BLaER1 treated with 17β-estradiol and CSF1 and Interleukin-3, amounts not matched to agents 10 nM and 100 nM (cell line): ENCODE data around the gene ADAMTS9.

Experiments
- H3K27ac ChIP-seq, 11 experiments: shearing (Covaris generic); formaldehyde crosslinking; 2 replicates each; pipeline ENCODE4 v1.8.1; 2022
- H3K27me3 ChIP-seq, 11 experiments: shearing (Covaris generic); formaldehyde crosslinking; 2 replicates each; pipeline ENCODE4 v1.8.1; 2022
- H3K36me3 ChIP-seq, 11 experiments: shearing (Covaris generic); formaldehyde crosslinking; 2 replicates each; pipeline ENCODE4 v1.8.1; 2022
- H3K4me1 ChIP-seq, 10 experiments: shearing (Covaris generic); formaldehyde crosslinking; 2 replicates each; pipeline ENCODE4 v1.8.1; 2022
- H3K4me2 ChIP-seq, 11 experiments: shearing (Covaris generic); formaldehyde crosslinking; 2 replicates each; pipeline ENCODE4 v1.8.1; 2022
- H3K4me3 ChIP-seq, 10 experiments: shearing (Covaris generic); formaldehyde crosslinking; 2 replicates each; pipeline ENCODE4 v1.8.1; 2022
- H3K9ac ChIP-seq, 11 experiments: shearing (Covaris generic); formaldehyde crosslinking; 2 replicates each; pipeline ENCODE4 v1.8.1; 2022
- H3K9me3 ChIP-seq, 11 experiments: shearing (Covaris generic); formaldehyde crosslinking; replicated peaks in 1 of 11; 2 replicates each; pipeline ENCODE4 v1.8.1; 2022
- H4K20me1 ChIP-seq, 11 experiments: shearing (Covaris generic); formaldehyde crosslinking; 2 replicates each; pipeline ENCODE4 v1.8.1; 2022
- Cebpa-rat ChIP-seq, 11 experiments: shearing (Covaris generic); IDR thresholded peaks; 2 replicates each; pipeline ENCODE4 v1.8.1; 2022

ADAMTS9 gene

GRCh38 chr3:64620020-64620419, 67.8 kb downstream of the ADAMTS9 start:
- Histone ChIP-seq H3K4me2 (no peak overlapping the region), H3K27ac (no peak overlapping the region), H3K9me3 (peaks cover 0 to 19% (median 13%) of the 10 kb centered on the region in 11 experiments; a peak in 14 of 22 replicates), H4K20me1 (no peaks in the 10 kb centered on the region), H3K36me3 (peaks cover 0 to 4% (median 0%) of the 10 kb centered on the region in 11 experiments; a peak in 1 of 22 replicates), H3K4me3 (no peak overlapping the region), H3K9ac (no peak overlapping the region), H3K4me1 (peaks cover 0 to 21% (median 17%) of the 10 kb centered on the region in 10 experiments; a peak in 17 of 20 replicates), H3K27me3 (no peaks in the 10 kb centered on the region)
- TF ChIP-seq Cebpa-rat (IDR thresholded peaks at IDR 0.05): no peak

DNA sequence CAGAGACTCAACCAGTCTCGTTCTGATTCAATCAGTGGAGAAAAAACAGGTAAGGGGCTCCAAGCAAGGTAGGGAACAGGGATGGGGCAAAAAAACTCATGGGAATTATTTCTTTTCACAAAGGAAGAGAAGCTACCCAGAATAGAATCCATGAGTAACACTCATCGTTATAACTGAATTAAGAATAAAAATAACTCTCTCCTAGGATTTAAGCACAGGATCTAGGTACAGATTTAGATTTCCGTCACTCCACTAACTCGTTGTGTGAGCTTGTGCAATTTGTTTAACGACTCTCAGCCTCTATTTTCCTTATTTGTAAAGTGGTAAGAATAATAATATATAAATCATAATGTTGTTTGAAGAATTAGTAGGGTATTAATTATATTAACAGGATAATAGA, 68.6 kb downstream of the ADAMTS9 start:
- Histone ChIP-seq H3K36me3 (peaks cover 0 to 4% (median 0%) of the 10 kb centered on the region in 11 experiments; a peak in 1 of 22 replicates), H4K20me1 (no peaks in the 10 kb centered on the region), H3K27ac (no peak overlapping the region), H3K27me3 (no peaks in the 10 kb centered on the region), H3K9me3 (peaks cover 0 to 19% (median 13%) of the 10 kb centered on the region in 11 experiments; a peak in 14 of 22 replicates), H3K4me3 (no peak overlapping the region), H3K9ac (no peak overlapping the region), H3K4me2 (no peak overlapping the region), H3K4me1 (peaks cover 0 to 25% (median 18%) of the 10 kb centered on the region in 10 experiments; a peak in 17 of 20 replicates)
- TF ChIP-seq Cebpa-rat (IDR thresholded peaks at IDR 0.05): no peak

DNA sequence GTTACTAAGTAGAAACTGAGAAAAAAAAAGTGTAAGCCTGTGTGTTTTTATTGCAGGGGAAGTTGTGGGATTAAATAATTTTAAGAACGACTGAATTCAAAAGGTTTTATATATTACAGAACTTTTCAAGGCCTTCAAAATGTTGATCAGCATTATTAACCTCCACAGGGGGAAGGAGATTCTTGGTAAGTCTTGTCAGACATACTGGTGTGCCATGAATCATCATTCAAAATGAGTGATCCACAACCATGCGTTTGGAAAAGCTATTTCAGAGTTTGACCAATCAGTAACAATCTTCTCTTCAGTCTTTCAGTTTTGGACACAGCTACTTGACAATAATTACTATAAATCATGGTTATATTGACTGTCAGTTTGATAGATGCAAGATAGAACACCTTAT, 70.2 kb downstream of the ADAMTS9 start:
- Histone ChIP-seq H3K4me2 (no peak overlapping the region), H3K27me3 (no peaks in the 10 kb centered on the region), H3K4me1 (peaks cover 7 to 35% (median 26%) of the 10 kb centered on the region in 10 experiments; a peak in 19 of 20 replicates), H3K9ac (no peak overlapping the region), H3K36me3 (peaks cover 0 to 4% (median 0%) of the 10 kb centered on the region in 11 experiments; a peak in 1 of 22 replicates), H3K27ac (no peak overlapping the region), H3K4me3 (no peak overlapping the region), H4K20me1 (no peaks in the 10 kb centered on the region), H3K9me3 (peaks cover 0 to 19% (median 13%) of the 10 kb centered on the region in 11 experiments; a peak in 14 of 22 replicates)
- TF ChIP-seq Cebpa-rat (IDR thresholded peaks at IDR 0.05): no peak

GRCh38 chr3:64616953-64617352, 70.8 kb downstream of the ADAMTS9 start:
- Histone ChIP-seq H3K4me3 (no peak overlapping the region), H3K4me1 (peaks cover 12 to 42% (median 32%) of the 10 kb centered on the region in 10 experiments; a peak in 19 of 20 replicates), H3K4me2 (peak overlapping the region in 6 of 11 experiments; percentile 6 to 33 (median 11); a peak in 6 of 22 replicates), H3K9me3 (peaks cover 0 to 19% (median 13%) of the 10 kb centered on the region in 11 experiments; a peak in 14 of 22 replicates), H3K27me3 (no peaks in the 10 kb centered on the region), H4K20me1 (no peaks in the 10 kb centered on the region), H3K27ac (no peak overlapping the region), H3K9ac (no peak overlapping the region), H3K36me3 (peaks cover 0 to 4% (median 0%) of the 10 kb centered on the region in 11 experiments; a peak in 1 of 22 replicates)
- TF ChIP-seq Cebpa-rat (IDR thresholded peaks at IDR 0.05): no peak

DNA sequence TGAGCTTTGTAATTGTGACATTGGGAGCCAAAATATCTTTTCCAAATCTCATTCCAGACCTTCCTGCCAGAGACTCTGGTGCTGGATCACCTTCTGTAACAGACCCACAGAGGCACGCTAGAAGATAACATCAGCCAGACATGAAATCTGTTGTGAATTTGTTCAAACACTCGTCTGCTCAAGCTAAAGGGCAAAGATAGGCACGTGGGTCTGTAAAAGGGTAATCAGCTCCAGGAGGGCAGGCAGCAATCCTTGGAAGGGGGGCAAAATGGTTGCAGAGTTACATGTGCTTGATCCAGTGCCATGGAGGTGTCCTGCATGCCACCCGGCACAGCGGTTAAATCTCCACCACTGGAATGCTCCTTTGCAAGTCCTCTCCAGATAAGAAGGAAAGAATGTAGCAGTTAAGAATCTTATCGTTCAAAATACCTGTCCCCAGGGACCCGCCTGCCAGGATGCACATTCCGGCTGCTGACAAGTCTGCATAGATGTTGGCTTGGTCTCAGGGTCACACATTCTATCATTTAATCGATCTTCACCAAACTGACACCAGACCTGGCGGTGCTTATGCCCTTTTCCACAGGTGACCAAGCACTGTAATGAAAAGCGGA, 74.8 kb downstream of the ADAMTS9 start:
- Histone ChIP-seq H3K4me2 (peak overlapping the region; percentile 13 to 60 (median 39); a peak in 21 of 22 replicates), H3K27me3 (no peaks in the 10 kb centered on the region), H3K9ac (no peak overlapping the region), H3K4me3 (no peak overlapping the region), H3K4me1 (peaks cover 12 to 43% (median 32%) of the 10 kb centered on the region in 10 experiments; a peak in 19 of 20 replicates), H3K36me3 (no peaks in the 10 kb centered on the region), H4K20me1 (no peaks in the 10 kb centered on the region), H3K9me3 (peaks cover 0 to 13% (median 6%) of the 10 kb centered on the region in 11 experiments; a peak in 10 of 22 replicates), H3K27ac (no peak overlapping the region)
- no peak for TF ChIP-seq Cebpa-rat (IDR thresholded peaks at IDR 0.05)

DNA sequence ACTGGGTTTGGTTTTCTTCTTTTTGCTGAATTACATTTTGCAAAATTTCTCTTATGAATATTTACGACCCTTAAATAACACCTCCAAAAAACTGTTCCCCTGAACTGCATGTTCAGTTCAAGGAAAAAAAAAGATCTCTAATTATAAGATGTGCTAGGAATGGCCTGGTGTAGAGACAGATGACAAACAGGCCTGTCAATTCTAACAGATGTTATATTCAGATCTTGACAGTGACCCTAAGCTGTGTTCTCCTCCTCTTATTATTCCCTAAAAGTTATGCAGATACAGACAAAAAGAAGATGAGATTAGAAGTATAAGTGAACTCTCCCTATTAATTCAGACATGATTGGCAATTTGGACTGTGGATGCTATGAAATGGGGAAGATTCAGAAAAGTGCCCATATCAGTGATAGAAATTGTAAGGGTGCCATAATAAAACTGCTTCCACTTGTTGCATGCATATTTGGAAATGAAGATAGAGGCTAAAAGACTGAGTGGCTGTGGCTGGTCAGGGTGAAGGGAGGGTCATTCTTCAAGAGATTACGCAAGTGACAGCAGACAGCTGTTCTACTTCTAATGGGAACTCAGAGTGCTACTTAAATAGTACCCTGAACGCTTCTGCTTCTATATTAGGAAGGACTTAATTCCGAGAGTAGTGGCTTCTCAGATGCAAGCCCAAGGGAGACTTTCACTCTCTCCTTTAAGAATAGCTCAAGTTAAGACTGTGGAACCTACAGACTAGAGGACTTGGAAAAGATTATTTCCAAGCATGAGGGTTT, 75.5 kb downstream of the ADAMTS9 start:
- Histone ChIP-seq H3K4me2 (peak overlapping the region; percentile 13 to 60 (median 39); a peak in 20 of 22 replicates), H3K27ac (no peak overlapping the region), H3K36me3 (no peaks in the 10 kb centered on the region), H3K9me3 (peaks cover 0 to 13% (median 6%) of the 10 kb centered on the region in 11 experiments; a peak in 10 of 22 replicates), H4K20me1 (no peaks in the 10 kb centered on the region), H3K9ac (no peak overlapping the region), H3K27me3 (no peaks in the 10 kb centered on the region), H3K4me3 (no peak overlapping the region), H3K4me1 (peaks cover 12 to 43% (median 32%) of the 10 kb centered on the region in 10 experiments; a peak in 19 of 20 replicates)
- peak in 2 of 11 experiments; percentile 30 to 49; a peak in 1 of 22 replicates for TF ChIP-seq Cebpa-rat (IDR thresholded peaks at IDR 0.05)

GRCh38 chr3:64608741-64609140, 79.1 kb downstream of the ADAMTS9 start:
- no peak for TF ChIP-seq Cebpa-rat (IDR thresholded peaks at IDR 0.05)
- H3K4me3 ChIP-seq: no peak overlapping the region

GRCh38 chr3:64607032-64607551, 80.7 kb downstream of the ADAMTS9 start:
- Histone ChIP-seq H3K4me3 (no peak overlapping the region), H3K36me3 (no peaks in the 10 kb centered on the region), H3K9ac (no peak overlapping the region), H3K4me2 (no peak overlapping the region), H3K9me3 (no peaks in the 10 kb centered on the region; a peak in 1 of 22 replicates), H3K27me3 (no peaks in the 10 kb centered on the region), H4K20me1 (no peaks in the 10 kb centered on the region), H3K4me1 (peaks cover 0 to 3% (median 1%) of the 10 kb centered on the region in 10 experiments; a peak in 10 of 20 replicates), H3K27ac (no peak overlapping the region)
- no peak for TF ChIP-seq Cebpa-rat (IDR thresholded peaks at IDR 0.05)

More at GRCh38 chr3:64608741-64609140, 79.1 kb downstream of the ADAMTS9 start:
- Histone ChIP-seq H3K9me3 (no peaks in the 10 kb centered on the region; a peak in 1 of 22 replicates), H3K27ac (no peak overlapping the region), H3K36me3 (no peaks in the 10 kb centered on the region), H3K9ac (no peak overlapping the region), H3K4me1 (peaks cover 12 to 18% (median 14%) of the 10 kb centered on the region in 10 experiments; a peak in 19 of 20 replicates), H3K4me2 (no peak overlapping the region), H4K20me1 (no peaks in the 10 kb centered on the region), H3K27me3 (no peaks in the 10 kb centered on the region)

GRCh38 chr3:64604313-64604712, 83.5 kb downstream of the ADAMTS9 start:
- H3K27me3 ChIP-seq: no peaks in the 10 kb centered on the region
- H3K9ac ChIP-seq: no peak overlapping the region
- H3K4me2 ChIP-seq: no peak overlapping the region
- TF ChIP-seq Cebpa-rat (IDR thresholded peaks at IDR 0.05): no peak
- no peaks in the 10 kb centered on the region for H3K4me1 ChIP-seq
- H3K4me3 ChIP-seq: no peak overlapping the region
- no peaks in the 10 kb centered on the region for H4K20me1 ChIP-seq
- no peaks in the 10 kb centered on the region for H3K9me3 ChIP-seq
- H3K36me3 ChIP-seq: no peaks in the 10 kb centered on the region
- no peak overlapping the region for H3K27ac ChIP-seq
